A673 (cell line): ENCODE results near the gene CAGE1.

Experiments used
- CTCF ChIP-seq: fragments of 300-800, 200-600 bp; sonication (generic); conservative IDR thresholded peaks from 2 replicates; pipeline ENCODE4 v1.5.1; 2017; ENCODE audit warnings: low read depth, mild to moderate bottlenecking, antibody characterized with exemption, low read length, moderate library complexity, mixed read lengths
- EZH2 ChIP-seq: fragments of 200-600 bp; sonication (generic); IDR thresholded peaks from 2 replicates; pipeline ENCODE4 v1.6.1; 2017; ENCODE audit warnings: borderline replicate concordance, low read depth, mild to moderate bottlenecking, mixed read lengths, antibody characterized with exemption, low read length; ENCODE audit not compliant: poor library complexity, severe bottlenecking

- TF ChIP-seq CTCF (no peak), EZH2 (no peak)
These were observed 29.5 kb upstream of the CAGE1 start for GRCh38 chr6:7419065-7419464.
